Natural killer cell (primary cell): ENCODE results near the gene PLEKHG1. TPM values are rescaled to one million over a fixed set of nuclear protein-coding genes. Genes with fewer than 3 reads are reported as not detected.

ENCODE experiments used
- ATAC-seq, 3 donors: fragments of 150-1000 bp in 2 of 3; fragments of 200-7000 bp in 1 of 3; cut with Tn5 transposase; 1 replicate in 1 of 3; 2 replicates in 2 of 3; pipeline ENCODE4 v1.10.0; 2021; ENCODE audit warnings: mild to moderate bottlenecking in 2 of 3, moderate library complexity in 2 of 3
- DNase-seq, 2 donors: peaks; one replicate each; pipeline versions ENCODE4 v3.0.0 to v3.0.0-alpha.2; 2013 to 2021; ENCODE audit warnings: mixed read lengths in 1 of 2
- H3K27ac ChIP-seq: one replicate; pipeline ENCODE4 v1.5.1; 2013; ENCODE audit warnings: mild to moderate bottlenecking, low read length
- H3K27me3 ChIP-seq: one replicate; pipeline ENCODE4 v1.6.1; 2013; ENCODE audit warnings: low read length; ENCODE audit not compliant: control insufficient read depth, insufficient read depth
- H3K36me3 ChIP-seq: one replicate; pipeline ENCODE4 v1.6.1; 2013; ENCODE audit warnings: low read length; ENCODE audit not compliant: control insufficient read depth, insufficient read depth
- H3K4me1 ChIP-seq: one replicate; pipeline ENCODE4 v1.6.1; 2013; ENCODE audit warnings: low read length; ENCODE audit not compliant: control insufficient read depth, insufficient read depth
- H3K4me3 ChIP-seq: one replicate; pipeline ENCODE4 v1.5.1; 2013; ENCODE audit warnings: low read length
- H3K9me3 ChIP-seq: one replicate; pipeline ENCODE4 v1.6.1; 2013; ENCODE audit warnings: low read length; ENCODE audit not compliant: control insufficient read depth, insufficient read depth
- H3K27ac Mint-ChIP-seq, 2 donors: one replicate each; pipeline ENCODE4 v1.8.0; 2022; ENCODE audit warnings: mild to moderate bottlenecking in 2 of 2, mixed read lengths in 2 of 2, moderate library complexity in 1 of 2
- H3K27me3 Mint-ChIP-seq, 2 donors: one replicate each; pipeline ENCODE4 v1.8.0; 2022; ENCODE audit warnings: low read depth in 2 of 2, mixed read lengths in 2 of 2
- H3K36me3 Mint-ChIP-seq: one replicate; pipeline ENCODE4 v1.8.0; 2022; ENCODE audit warnings: mixed read lengths
- H3K4me1 Mint-ChIP-seq, 2 donors: one replicate each; pipeline ENCODE4 v1.8.0; 2022; ENCODE audit warnings: mixed read lengths in 2 of 2
- H3K4me3 Mint-ChIP-seq: one replicate; pipeline ENCODE4 v1.8.0; 2022; ENCODE audit warnings: mild to moderate bottlenecking, moderate library complexity, mixed read lengths
- H3K9me3 Mint-ChIP-seq, 2 donors: one replicate each; pipeline ENCODE4 v1.8.0; 2022; ENCODE audit warnings: mixed read lengths in 2 of 2
- WGBS: methylation state at CpG from one replicate; pipeline ENCODE4 v1.1.7; 2013; ENCODE audit warnings: missing lambda C conversion rate; ENCODE audit not compliant: insufficient coverage; 5-methylcytosine and 5-hydroxymethylcytosine counted together
- intact Hi-C: fragments of 100-400 bp; cut with micrococcal nuclease; formaldehyde crosslinking; loops from one replicate; pipeline ENCODE4 v1.14.2; 2022
- total RNA-seq, 4 donors: library from RNA; stranded (reverse); fragments of 120-200 nt in 1 of 4; gene quantifications; one replicate each; pipeline versions ENCODE4 v1.2.3 to v1.2.4, GENCODE V29; 2013 to 2022
- TF ChIP-seq, protein P1 (sequence below): fragments of 200-600 bp; IDR thresholded peaks from one replicate; pipeline ENCODE4 v1.8.0; 2022; ENCODE audit warnings: antibody characterized with exemption

The PLEKHG1 gene
- total RNA-seq, 3 donors from 2014 or later (not counting 1 experiment from before 2014, with no cell fraction given), result 0.29 to 1.4 (median 0.54) TPM

DNA sequence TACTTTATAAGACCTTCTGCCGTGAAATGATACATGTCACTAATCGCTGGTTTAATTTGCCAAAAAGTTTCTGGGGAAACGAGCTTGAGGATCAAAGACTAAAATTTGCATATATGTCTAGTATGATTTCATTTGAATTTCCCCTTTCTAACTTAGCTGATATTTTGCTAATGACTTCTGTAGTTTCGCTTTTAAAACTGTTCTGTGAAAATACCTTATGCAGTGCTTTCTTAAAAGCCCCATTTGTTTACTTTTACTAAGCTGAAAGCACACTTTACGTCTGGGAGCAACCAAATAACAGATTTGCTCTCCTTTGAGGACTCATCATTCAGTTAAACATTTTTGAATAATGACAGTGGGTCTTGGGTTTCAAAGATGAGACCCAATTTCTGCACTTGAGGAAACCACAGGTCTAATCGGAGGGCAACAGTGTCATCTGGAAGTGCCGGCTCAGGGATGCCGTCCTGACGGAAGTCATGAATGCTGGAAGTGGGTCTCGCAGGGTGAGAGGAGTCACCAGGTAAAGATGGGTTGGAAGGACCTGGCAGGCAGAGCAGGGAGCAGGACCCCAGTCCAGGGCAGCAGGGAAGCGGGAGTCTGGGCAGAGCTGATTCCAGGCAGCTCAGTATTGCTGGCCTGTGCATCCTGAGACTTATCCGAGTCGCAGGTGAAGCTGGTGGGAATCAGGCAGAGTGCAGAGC is 33.2 kb downstream of the PLEKHG1 start:
- peak overlapping the region; percentile 71 for H3K27ac ChIP-seq
- TF ChIP-seq, protein P1, sequence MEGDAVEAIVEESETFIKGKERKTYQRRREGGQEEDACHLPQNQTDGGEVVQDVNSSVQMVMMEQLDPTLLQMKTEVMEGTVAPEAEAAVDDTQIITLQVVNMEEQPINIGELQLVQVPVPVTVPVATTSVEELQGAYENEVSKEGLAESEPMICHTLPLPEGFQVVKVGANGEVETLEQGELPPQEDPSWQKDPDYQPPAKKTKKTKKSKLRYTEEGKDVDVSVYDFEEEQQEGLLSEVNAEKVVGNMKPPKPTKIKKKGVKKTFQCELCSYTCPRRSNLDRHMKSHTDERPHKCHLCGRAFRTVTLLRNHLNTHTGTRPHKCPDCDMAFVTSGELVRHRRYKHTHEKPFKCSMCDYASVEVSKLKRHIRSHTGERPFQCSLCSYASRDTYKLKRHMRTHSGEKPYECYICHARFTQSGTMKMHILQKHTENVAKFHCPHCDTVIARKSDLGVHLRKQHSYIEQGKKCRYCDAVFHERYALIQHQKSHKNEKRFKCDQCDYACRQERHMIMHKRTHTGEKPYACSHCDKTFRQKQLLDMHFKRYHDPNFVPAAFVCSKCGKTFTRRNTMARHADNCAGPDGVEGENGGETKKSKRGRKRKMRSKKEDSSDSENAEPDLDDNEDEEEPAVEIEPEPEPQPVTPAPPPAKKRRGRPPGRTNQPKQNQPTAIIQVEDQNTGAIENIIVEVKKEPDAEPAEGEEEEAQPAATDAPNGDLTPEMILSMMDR, result no peak
- H3K4me1 ChIP-seq, result peaks cover 4% of the 10 kb centered on the region
- ATAC-seq, result no peak
- H3K27me3 Mint-ChIP-seq, result peaks cover 16 to 22% of the 10 kb centered on the region in 2 donors
- H3K27me3 ChIP-seq, result no peaks in the 10 kb centered on the region
- H3K9me3 ChIP-seq, result no peaks in the 10 kb centered on the region
- no peaks in the 10 kb centered on the region for H3K36me3 ChIP-seq
- intact Hi-C loops, result no loop called here
- peaks cover 5 to 9% of the 10 kb centered on the region in 2 donors for H3K4me1 Mint-ChIP-seq
- 36% methylated on average over 11 of the region's 13 CpGs for WGBS
- peak overlapping the region; percentile 31 for H3K4me3 ChIP-seq
- peak in 1 of 2 donors; percentile 42 for DNase-seq
- H3K4me3 Mint-ChIP-seq, result no peak overlapping the region
- H3K36me3 Mint-ChIP-seq, result no peaks in the 10 kb centered on the region
- H3K27ac Mint-ChIP-seq, result peak overlapping the region in 1 of 2 donors; percentile 19
- no peaks in the 10 kb centered on the region for H3K9me3 Mint-ChIP-seq

DNA sequence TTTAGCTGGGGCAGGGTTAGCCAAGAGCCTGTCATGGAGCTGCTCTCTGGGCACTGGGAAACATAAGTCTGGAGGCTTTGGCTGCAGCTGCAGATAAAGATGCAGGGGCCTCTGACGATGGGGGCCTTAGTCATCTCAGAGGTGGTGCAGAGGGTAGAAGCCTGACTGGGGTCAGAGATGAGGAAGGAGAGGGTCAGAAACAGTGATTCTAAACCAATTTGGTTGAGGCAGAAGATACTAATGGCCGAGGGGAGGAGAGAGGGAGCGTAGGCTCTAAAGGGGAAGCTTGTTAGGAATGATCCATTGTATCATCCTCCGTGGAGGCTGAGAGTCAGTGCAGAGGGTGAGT is 33.8 kb downstream of the PLEKHG1 start:
- Histone ChIP-seq H3K9me3 (no peaks in the 10 kb centered on the region), H3K4me1 (peaks cover 4% of the 10 kb centered on the region), H3K27ac (peak overlapping the region; percentile 71), H3K36me3 (no peaks in the 10 kb centered on the region), H3K4me3 (peak overlapping the region; percentile 31), H3K27me3 (no peaks in the 10 kb centered on the region)
- H3K9me3 Mint-ChIP-seq, result no peaks in the 10 kb centered on the region
- no peak for ATAC-seq
- peaks cover 5 to 9% of the 10 kb centered on the region in 2 donors for H3K4me1 Mint-ChIP-seq
- no peak for DNase-seq
- WGBS, result 77% methylated on average over 4 of the region's 4 CpGs
- H3K27me3 Mint-ChIP-seq, result peaks cover 19 to 22% of the 10 kb centered on the region in 2 donors
- H3K36me3 Mint-ChIP-seq, result no peaks in the 10 kb centered on the region
- TF ChIP-seq, protein P1, result no peak
- H3K4me3 Mint-ChIP-seq, result no peak overlapping the region
- intact Hi-C loops, result no loop called here
- no peak overlapping the region for H3K27ac Mint-ChIP-seq

DNA sequence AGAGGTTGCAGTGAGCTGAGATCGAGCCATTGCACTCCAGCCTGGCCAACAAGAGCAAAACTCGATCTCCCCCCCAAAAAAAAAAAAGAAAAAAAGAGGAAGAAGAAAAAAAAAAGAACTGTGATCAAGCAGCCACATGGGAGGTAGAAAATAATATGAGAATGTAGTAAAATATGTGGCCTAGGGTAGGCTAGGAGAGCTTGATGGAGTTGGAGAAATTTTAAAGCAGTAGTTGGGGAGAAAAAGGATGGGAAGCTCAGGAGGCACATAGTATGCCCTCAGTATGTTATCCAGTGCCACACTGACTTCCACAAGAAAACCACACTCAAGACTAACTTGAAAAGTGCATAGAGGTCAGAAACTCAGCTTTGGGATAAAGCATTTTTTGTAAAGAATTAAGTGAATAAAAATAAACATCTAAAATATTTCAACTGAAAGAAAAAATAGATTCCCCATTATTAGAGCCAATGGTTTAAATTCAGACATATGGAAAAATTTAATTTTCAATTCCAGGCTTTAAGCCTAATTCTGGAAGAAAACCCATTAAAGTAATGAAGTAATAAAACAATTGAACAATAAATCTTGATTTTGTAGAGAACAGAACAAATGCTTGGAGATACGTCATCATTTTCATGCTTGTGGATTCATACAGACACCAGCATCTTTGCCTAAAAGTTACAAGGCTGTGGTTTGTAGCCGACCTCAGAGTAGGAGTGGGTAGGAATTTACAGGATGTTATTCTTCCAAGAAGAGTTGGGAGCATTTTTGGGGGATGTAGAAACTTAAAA is 34.7 kb downstream of the PLEKHG1 start:
- H3K4me3 Mint-ChIP-seq, result peak overlapping the region; percentile 18

More for the DNA sequence above, 34.7 kb downstream of the PLEKHG1 start:
- no peaks in the 10 kb centered on the region for H3K9me3 Mint-ChIP-seq
- H3K9me3 ChIP-seq, result no peaks in the 10 kb centered on the region
- ATAC-seq, result no peak
- H3K4me1 Mint-ChIP-seq, result peaks cover 5 to 9% of the 10 kb centered on the region in 2 donors
- no peak overlapping the region for H3K27ac Mint-ChIP-seq
- H3K4me1 ChIP-seq, result peaks cover 4% of the 10 kb centered on the region
- H3K4me3 ChIP-seq, result peak overlapping the region; percentile 31
- TF ChIP-seq, protein P1, result no peak
- no peaks in the 10 kb centered on the region for H3K36me3 Mint-ChIP-seq
- H3K27ac ChIP-seq, result peak overlapping the region; percentile 71
- no peaks in the 10 kb centered on the region for H3K36me3 ChIP-seq
- 73% methylated on average over 3 of the region's 4 CpGs for WGBS
- peaks cover 16 to 22% of the 10 kb centered on the region in 2 donors for H3K27me3 Mint-ChIP-seq
- no peak for DNase-seq
- intact Hi-C loops, result no loop called here
- no peaks in the 10 kb centered on the region for H3K27me3 ChIP-seq
